Breast epithelium (tissue), 4 donors: Measurements from ENCODE around the gene CACNB1. TPM values are rescaled to one million over a fixed set of nuclear protein-coding genes. Genes with fewer than 3 reads are reported as not detected.

Experiments used
- DNase-seq, 2 donors: peaks; one replicate each; pipeline ENCODE4 v3.0.0-alpha.2; 2019; ENCODE audit warnings: low spot score in 2 of 2
- H3K27ac ChIP-seq, 2 donors: fragments of 200-600 bp; sonication (generic) in 1 of 2; one replicate each; pipeline ENCODE4 v1.5.1; 2016 to 2019; ENCODE audit warnings: mild to moderate bottlenecking in 1 of 2
- H3K27me3 ChIP-seq, 2 donors: fragments of 200-600 bp; sonication (generic) in 1 of 2; one replicate each; pipeline versions ENCODE4 v1.5.1 to v1.6.0; 2017 to 2019; ENCODE audit warnings: control low read depth in 1 of 2, mild to moderate bottlenecking in 1 of 2
- H3K36me3 ChIP-seq: fragments of 200-600 bp; one replicate; pipeline ENCODE4 v1.5.1; 2019
- H3K4me1 ChIP-seq, 2 donors: fragments of 200-600 bp; sonication (generic); one replicate each; pipeline ENCODE4 v1.5.1; 2016 to 2019; ENCODE audit warnings: control low read depth in 1 of 2
- H3K4me3 ChIP-seq, 3 donors: fragments of 200-600 bp; sonication (generic); 1 replicate in 2 of 3; 2 replicates in 1 of 3; pipeline ENCODE4 v1.5.1; 2016 to 2019; ENCODE audit warnings: mild to moderate bottlenecking in 3 of 3, moderate library complexity in 2 of 3
- H3K9me3 ChIP-seq, 2 donors: fragments of 200-600 bp; sonication (generic) in 1 of 2; one replicate each; pipeline ENCODE4 v1.5.1; 2016 to 2019; ENCODE audit warnings: control low read depth in 1 of 2
- CTCF ChIP-seq, 3 donors: fragments of 450-650 bp; IDR thresholded peaks; one replicate each; pipeline ENCODE4 v1.5.1; 2016 to 2017; ENCODE audit warnings: antibody characterized with exemption in 3 of 3, mild to moderate bottlenecking in 3 of 3, moderate library complexity in 3 of 3
- POLR2A ChIP-seq: fragments of 450-650 bp; IDR thresholded peaks from one replicate; pipeline ENCODE4 v1.6.1; 2016; ENCODE audit warnings: antibody characterized with exemption, mild to moderate bottlenecking, moderate library complexity
- POLR2AphosphoS5 ChIP-seq, 3 donors: sonication (generic); formaldehyde crosslinking; IDR thresholded peaks; one replicate each; pipeline ENCODE4 v1.6.1; 2017; ENCODE audit warnings: antibody characterized with exemption in 3 of 3
- intact Hi-C: fragments of 100-400 bp; cut with DNase I; formaldehyde crosslinking; loops from one replicate; pipeline ENCODE4 v1.15.1; 2023; ENCODE audit warnings: low total_unique reads
- total RNA-seq, 3 donors: library from RNA; depleted of rRNA; stranded (reverse); fragments of >200 nt; gene quantifications; one replicate each; pipeline ENCODE4 v1.1.0, GENCODE V29; 2016

CACNB1 gene
- total RNA-seq, 3 donors from 2014 or later = 12.8 to 21.2 (median 13.9) TPM

DNA sequence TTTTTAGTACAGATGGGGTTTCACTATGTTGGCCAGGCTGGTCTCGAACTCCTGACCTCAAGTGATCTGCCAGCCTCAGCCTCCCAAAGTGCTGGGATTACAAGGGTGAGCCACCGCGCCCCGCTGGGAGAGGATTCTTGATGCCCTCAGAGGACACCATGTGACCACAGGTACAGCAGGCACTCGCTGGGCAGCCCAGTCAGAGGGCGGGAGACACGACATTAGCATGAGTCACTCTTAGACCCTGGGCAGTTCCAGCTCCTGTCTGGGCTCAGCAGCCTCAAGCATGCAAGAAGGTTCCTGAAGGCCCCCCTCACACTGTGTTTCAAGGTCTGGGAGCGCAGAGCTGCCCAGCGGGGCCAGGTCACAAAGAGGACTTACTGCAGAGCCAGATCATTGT is 16.4 kb upstream of the CACNB1 start:
- Histone ChIP-seq H3K4me1 (peaks cover 9 to 35% of the 10 kb centered on the region in 2 donors), H3K27me3 (no peaks in the 10 kb centered on the region), H3K4me3 (no peak overlapping the region), H3K27ac (peak overlapping the region; percentile 55 to 58), H3K9me3 (no peaks in the 10 kb centered on the region), H3K36me3 (no peaks in the 10 kb centered on the region)
- TF ChIP-seq POLR2A (no peak), POLR2AphosphoS5 (IDR thresholded peaks at IDR 0.05) (no peak), CTCF (IDR thresholded peaks at IDR 0.05) (no peak)
- DNase-seq = peak; percentile 64 to 80
- intact Hi-C loops = no loop called here

- TF ChIP-seq POLR2A (no peak), POLR2AphosphoS5 (IDR thresholded peaks at IDR 0.05) (peak in 2 of 3 donors; percentile 67 to 69), CTCF (IDR thresholded peaks at IDR 0.05) (no peak)
- H3K36me3 ChIP-seq = no peaks in the 10 kb centered on the region
- intact Hi-C loops = no loop called here
- H3K9me3 ChIP-seq = no peaks in the 10 kb centered on the region
- H3K4me3 ChIP-seq = peak overlapping the region in 1 of 3 donors; percentile 19
- no peaks in the 10 kb centered on the region for H3K27me3 ChIP-seq
- H3K4me1 ChIP-seq = peaks cover 9 to 40% of the 10 kb centered on the region in 2 donors
- DNase-seq = peak; percentile 79 to 91
- peak overlapping the region; percentile 58 to 75 for H3K27ac ChIP-seq
Observed at GRCh38 chr17:39212841-39213480, 15.5 kb upstream of the CACNB1 start.

GRCh38 chr17:39212195-39212810 is 14.8 kb upstream of the CACNB1 start:
- no peaks in the 10 kb centered on the region for H3K27me3 ChIP-seq
- intact Hi-C loops = no loop called here
- peak overlapping the region in 1 of 3 donors; percentile 19 for H3K4me3 ChIP-seq
- H3K9me3 ChIP-seq = no peaks in the 10 kb centered on the region
- DNase-seq = no peak
- no peaks in the 10 kb centered on the region for H3K36me3 ChIP-seq
- H3K4me1 ChIP-seq = peaks cover 9 to 36% of the 10 kb centered on the region in 2 donors
- H3K27ac ChIP-seq = peak overlapping the region; percentile 58 to 75
- peak in 1 of 3 donors; percentile 11 for TF ChIP-seq POLR2AphosphoS5 (IDR thresholded peaks at IDR 0.05)
- no peak for TF ChIP-seq CTCF (IDR thresholded peaks at IDR 0.05)

DNA sequence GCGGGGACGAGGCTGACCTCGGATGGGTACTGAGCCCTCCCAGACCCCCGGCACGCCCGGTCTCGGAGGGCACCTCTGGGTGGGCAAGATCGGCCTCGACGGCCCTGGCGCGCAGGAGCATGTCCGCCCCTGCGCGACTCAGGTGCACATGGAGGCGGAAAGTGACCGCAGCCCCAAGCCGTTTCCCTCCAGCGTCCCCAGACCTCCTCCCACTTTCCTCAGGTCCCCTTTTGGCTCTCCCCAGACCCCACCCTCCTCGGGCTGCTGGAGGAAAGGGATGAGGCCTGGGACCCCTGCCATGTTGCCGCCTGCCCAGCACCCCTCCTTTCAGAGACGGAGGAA is 12.6 kb upstream of the CACNB1 start:
- no peaks in the 10 kb centered on the region for H3K36me3 ChIP-seq

GRCh38 chr17:39209317-39210092 is 12.0 kb upstream of the CACNB1 start:
- peak in 1 of 2 donors; percentile 89 for DNase-seq
- Histone ChIP-seq H3K27me3 (no peaks in the 10 kb centered on the region), H3K36me3 (no peaks in the 10 kb centered on the region), H3K4me1 (peaks cover 9 to 36% of the 10 kb centered on the region in 2 donors), H3K4me3 (peak overlapping the region; percentile 35 to 61 (median 36)), H3K27ac (peak overlapping the region; percentile 88 to 89), H3K9me3 (no peaks in the 10 kb centered on the region)
- intact Hi-C loops = no loop called here
- TF ChIP-seq CTCF (IDR thresholded peaks at IDR 0.05) (no peak), POLR2A (no peak), POLR2AphosphoS5 (IDR thresholded peaks at IDR 0.05) (peak in 2 of 3 donors; percentile 32 to 49)

More for the DNA sequence above, 12.6 kb upstream of the CACNB1 start:
- peaks cover 9 to 36% of the 10 kb centered on the region in 2 donors for H3K4me1 ChIP-seq
- no peaks in the 10 kb centered on the region for H3K9me3 ChIP-seq
- DNase-seq = no peak
- intact Hi-C loops = no loop called here
- H3K27me3 ChIP-seq = no peaks in the 10 kb centered on the region
- peak overlapping the region; percentile 35 to 61 (median 36) for H3K4me3 ChIP-seq
- peak overlapping the region; percentile 88 to 89 for H3K27ac ChIP-seq
- no peak for TF ChIP-seq POLR2AphosphoS5 (IDR thresholded peaks at IDR 0.05)
